ENCODE results near the gene PDE8B. TPM values are rescaled to one million over a fixed set of nuclear protein-coding genes. Genes with fewer than 3 reads are reported as not detected.
A peak's percentile ranks its signal among the peaks of the same experiment; 100 is the strongest.

The PDE8B gene
- total and polyA plus RNA-seq, 12 donors, result 0.27 to 5.6 (median 1.4) TPM

GRCh38 chr5:77210964-77211690, 647 bp downstream of the PDE8B start:
- no peaks in the 10 kb centered on the region for H3K36me3 ChIP-seq
- no peaks in the 10 kb centered on the region for H3K9me3 ChIP-seq
- 1 to 2% methylated on average over 56 to 61 of the region's 61 CpGs for WGBS, 2 donors
- ATAC-seq, result peak in 5 of 8 donors; percentile 19 to 63 (median 38)
- peaks cover 0 to 14% (median 9%) of the 10 kb centered on the region in 9 donors for H3K4me1 ChIP-seq
- intact Hi-C loops (cut with DNase I), result no loop called here
- TF ChIP-seq CTCF (IDR thresholded peaks at IDR 0.05), result no peak
- H3K27ac ChIP-seq, result no peak overlapping the region
- peak overlapping the region in 9 of 10 donors; percentile 34 to 67 (median 54) for H3K4me3 ChIP-seq
- no peak for DNase-seq
- H3K27me3 ChIP-seq, result peaks cover 0 to 74% (median 54%) of the 10 kb centered on the region in 7 donors

GRCh38 chr5:77211691-77212047, 1.2 kb downstream of the PDE8B start:
- no peak for TF ChIP-seq CTCF (IDR thresholded peaks at IDR 0.05)
- Histone ChIP-seq H3K36me3 (no peaks in the 10 kb centered on the region), H3K4me3 (peak overlapping the region in 8 of 10 donors; percentile 43 to 67 (median 55)), H3K4me1 (peaks cover 0 to 14% (median 9%) of the 10 kb centered on the region in 9 donors), H3K27me3 (peaks cover 0 to 74% (median 54%) of the 10 kb centered on the region in 7 donors), H3K9me3 (no peaks in the 10 kb centered on the region), H3K27ac (no peak overlapping the region)
- whole genome bisulfite sequencing, 2 donors, result 28 to 30% methylated on average over 10 of the region's 10 CpGs
- DNase-seq (no peak), ATAC-seq (peak in 2 of 8 donors; percentile 17 to 21)
- intact Hi-C loops (cut with DNase I), result no loop called here

- no peak for ATAC-seq
- 75 to 84% methylated on average over 1 of the region's 1 CpG for WGBS, 2 donors
- DNase-seq, result no peak
- no peak for TF ChIP-seq CTCF (IDR thresholded peaks at IDR 0.05)
- no peak overlapping the region for H3K4me3 ChIP-seq
- no peaks in the 10 kb centered on the region for H3K36me3 ChIP-seq
- peaks cover 0 to 82% (median 52%) of the 10 kb centered on the region in 7 donors for H3K27me3 ChIP-seq
- no peaks in the 10 kb centered on the region for H3K9me3 ChIP-seq
- peaks cover 0 to 14% (median 9%) of the 10 kb centered on the region in 9 donors for H3K4me1 ChIP-seq
- no peak overlapping the region for H3K27ac ChIP-seq
- intact Hi-C loops (cut with DNase I), result no loop called here
Measured at GRCh38 chr5:77213601-77214000, 3.1 kb downstream of the PDE8B start.

GRCh38 chr5:77214151-77214550, 3.7 kb downstream of the PDE8B start:
- Histone ChIP-seq H3K36me3 (no peaks in the 10 kb centered on the region), H3K4me1 (peaks cover 0 to 14% (median 9%) of the 10 kb centered on the region in 9 donors), H3K4me3 (no peak overlapping the region), H3K27me3 (peaks cover 0 to 76% (median 50%) of the 10 kb centered on the region in 7 donors), H3K27ac (no peak overlapping the region), H3K9me3 (no peaks in the 10 kb centered on the region)
- intact Hi-C loops (cut with DNase I), result no loop called here
- DNase-seq (no peak), ATAC-seq (no peak)
- TF ChIP-seq CTCF (IDR thresholded peaks at IDR 0.05), result no peak
- 62 to 68% methylated on average over 4 of the region's 4 CpGs for WGBS, 2 donors

Measured in heart right ventricle (tissue), 16 donors.